ENCODE measurements around the gene PIK3AP1. TPM values are rescaled to one million over a fixed set of nuclear protein-coding genes. Genes with fewer than 3 reads are reported as not detected.
"Not testable (repeated sequence)": the region's sequence is repeated elsewhere in the genome, so short reads cannot be mapped to it uniquely, and the experiment has no call there.

Gene PIK3AP1
- total RNA-seq, 4 donors from 2014 or later, result 16.6 to 34.7 (median 29.7) TPM

DNA sequence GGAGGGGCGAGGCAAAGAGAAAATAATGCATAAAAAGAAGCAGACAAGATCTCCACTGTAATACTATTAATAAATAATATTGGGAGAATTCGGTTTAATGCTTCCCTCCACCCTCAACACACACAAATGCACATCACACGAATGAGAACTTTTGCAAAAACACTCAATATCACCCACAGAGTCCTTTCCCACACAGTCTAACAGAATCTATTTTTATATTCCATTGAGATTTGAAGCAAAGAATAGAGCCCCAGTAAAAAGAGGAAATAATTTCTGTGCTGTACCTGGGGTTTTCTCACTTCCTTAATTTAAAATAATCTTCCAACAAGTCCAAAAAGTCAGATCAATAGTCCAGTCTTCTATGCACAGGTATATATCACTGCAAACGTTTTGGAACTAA, 17.0 kb downstream of the PIK3AP1 start:
- no peak for DNase-seq (ENCODE audit: low spot score)
- no peak for ATAC-seq (ENCODE audit: low FRiP score)
- TF ChIP-seq CTCF (IDR thresholded peaks at IDR 0.05), result no peak

DNA sequence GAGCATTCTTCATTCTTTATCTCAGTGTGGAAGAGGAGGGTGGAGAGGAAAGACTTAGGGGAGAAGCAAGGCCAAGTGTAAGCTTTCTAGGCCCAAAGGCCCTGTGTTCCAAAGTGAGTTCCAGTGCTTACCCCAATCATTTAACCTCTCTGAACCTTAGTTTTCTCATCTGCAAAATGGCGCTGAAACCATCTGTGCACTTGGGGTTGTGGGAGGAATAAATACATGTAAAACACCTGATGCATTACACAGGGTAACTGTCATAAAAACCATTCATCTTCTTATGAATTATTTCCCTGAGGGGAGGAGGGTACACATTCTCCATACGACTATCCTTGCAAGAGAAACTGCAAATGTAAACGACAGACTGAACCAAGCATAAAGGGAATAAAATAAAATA, 19.0 kb downstream of the PIK3AP1 start:
- no peak for DNase-seq (ENCODE audit: low spot score)
- no peak for ATAC-seq (ENCODE audit: low FRiP score)
- TF ChIP-seq CTCF (IDR thresholded peaks at IDR 0.05), result no peak

- ATAC-seq (ENCODE audit: low FRiP score), result no peak
- TF ChIP-seq CTCF (IDR thresholded peaks at IDR 0.05), result no peak
- DNase-seq (ENCODE audit: low spot score), result no peak
Observed at GRCh38 chr10:96700374-96701099, 19.8 kb downstream of the PIK3AP1 start.

DNA sequence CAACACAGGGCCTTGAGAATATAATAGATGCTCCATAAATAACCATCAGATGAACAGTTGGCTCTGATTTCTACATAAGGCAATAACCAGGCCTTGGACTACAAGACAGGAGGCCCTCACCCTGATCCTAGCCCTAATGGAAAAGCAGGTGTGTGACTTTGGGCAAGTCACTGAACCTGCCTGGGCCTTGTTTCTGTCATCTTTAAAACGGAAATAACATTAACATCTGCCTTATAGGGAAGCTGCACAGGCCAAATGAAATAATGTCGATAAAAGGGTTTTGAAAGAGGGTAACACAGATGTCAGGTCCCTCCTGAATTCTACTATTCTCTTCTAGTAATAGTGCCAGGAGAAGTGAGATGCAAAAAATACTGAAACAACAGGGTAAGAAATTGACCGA, 20.7 kb downstream of the PIK3AP1 start:
- no peak for TF ChIP-seq CTCF (IDR thresholded peaks at IDR 0.05)
- ATAC-seq (ENCODE audit: low FRiP score) (no peak), DNase-seq (ENCODE audit: low spot score) (no peak)

- ATAC-seq (ENCODE audit: low FRiP score); DNase-seq (ENCODE audit: low spot score): not testable (repeated sequence)
Observed at GRCh38 chr10:96698305-96698704, 22.0 kb downstream of the PIK3AP1 start.

GRCh38 chr10:96697438-96697837, 22.9 kb downstream of the PIK3AP1 start:
- ATAC-seq (ENCODE audit: low FRiP score) (no peak), DNase-seq (ENCODE audit: low spot score) (no peak)
- no peak for TF ChIP-seq CTCF (IDR thresholded peaks at IDR 0.05)

DNA sequence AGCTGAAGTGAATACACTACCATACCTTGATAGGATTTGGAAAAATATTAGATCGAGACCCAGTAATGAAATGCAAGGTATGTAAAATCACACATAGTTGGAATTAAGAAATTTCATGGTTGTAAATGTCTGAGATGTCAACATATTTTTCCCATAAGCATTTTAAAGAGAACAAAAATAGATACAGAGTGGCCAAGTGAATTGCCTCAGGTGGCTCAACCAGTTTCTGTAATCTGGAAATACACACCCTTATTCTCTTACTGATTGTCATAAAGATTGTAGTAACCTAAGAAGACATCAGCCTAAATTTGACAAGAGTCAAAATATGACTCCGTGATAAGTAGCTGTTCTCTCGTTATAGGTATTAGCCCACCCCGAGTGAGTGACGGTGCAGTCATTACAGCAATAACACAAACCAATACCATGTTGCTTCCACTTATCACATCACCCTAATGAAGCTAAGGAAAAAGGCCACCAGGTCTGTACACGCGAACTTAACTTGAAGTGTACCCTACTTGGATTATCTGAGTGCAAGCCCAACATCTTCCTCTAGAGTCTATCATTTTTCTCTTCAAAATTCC, 23.4 kb downstream of the PIK3AP1 start:
- ATAC-seq (ENCODE audit: low FRiP score), result no peak
- DNase-seq (ENCODE audit: low spot score), result no peak
- TF ChIP-seq CTCF (IDR thresholded peaks at IDR 0.05), result no peak
